ENCODE data around the gene ANKS1B. TPM values are rescaled to one million over a fixed set of nuclear protein-coding genes. Genes with fewer than 3 reads are reported as not detected.

Gene ANKS1B
- total RNA-seq, 4 donors from 2014 or later, result 16.6 to 62.6 (median 40.2) TPM

GRCh38 chr12:98948343-98948949 lies 1036.3 kb downstream of the ANKS1B start:
- Histone ChIP-seq H3K27me3 (no peaks in the 10 kb centered on the region), H3K36me3 (no peaks in the 10 kb centered on the region), H3K4me1 (peaks cover 0 to 4% of the 10 kb centered on the region in 2 donors), H3K27ac (peak overlapping the region; percentile 30 to 45), H3K9me3 (no peaks in the 10 kb centered on the region), H3K4me3 (no peak overlapping the region)
- DNase-seq, result peak; percentile 40 to 61
- intact Hi-C loops (cut with DNase I; ENCODE audit: low total_unique reads), result no loop called here
- TF ChIP-seq POLR2A (IDR thresholded peaks at IDR 0.05) (no peak), CTCF (IDR thresholded peaks at IDR 0.05) (no peak)

GRCh38 chr12:98945864-98946263 lies 1038.9 kb downstream of the ANKS1B start:
- no peak overlapping the region for H3K4me3 ChIP-seq
- H3K27ac ChIP-seq, result no peak overlapping the region
- no peaks in the 10 kb centered on the region for H3K36me3 ChIP-seq
- intact Hi-C loops (cut with DNase I; ENCODE audit: low total_unique reads), result no loop called here
- H3K27me3 ChIP-seq, result no peaks in the 10 kb centered on the region
- DNase-seq, result no peak
- no peaks in the 10 kb centered on the region for H3K9me3 ChIP-seq
- TF ChIP-seq CTCF (IDR thresholded peaks at IDR 0.05) (no peak), POLR2A (IDR thresholded peaks at IDR 0.05) (no peak)
- H3K4me1 ChIP-seq, result peaks cover 0 to 4% of the 10 kb centered on the region in 2 donors

GRCh38 chr12:98939926-98940325 lies 1044.8 kb downstream of the ANKS1B start:
- H3K4me3 ChIP-seq, result no peak overlapping the region
- no peaks in the 10 kb centered on the region for H3K36me3 ChIP-seq
- H3K27ac ChIP-seq, result no peak overlapping the region
- DNase-seq, result no peak
- no peaks in the 10 kb centered on the region for H3K9me3 ChIP-seq
- TF ChIP-seq POLR2A (IDR thresholded peaks at IDR 0.05) (no peak), CTCF (IDR thresholded peaks at IDR 0.05) (no peak)
- H3K27me3 ChIP-seq, result no peaks in the 10 kb centered on the region
- no peaks in the 10 kb centered on the region for H3K4me1 ChIP-seq
- intact Hi-C loops (cut with DNase I; ENCODE audit: low total_unique reads), result no loop called here

GRCh38 chr12:98939350-98939749 lies 1045.4 kb downstream of the ANKS1B start:
- intact Hi-C loops (cut with DNase I; ENCODE audit: low total_unique reads), result no loop called here
- H3K27me3 ChIP-seq, result no peaks in the 10 kb centered on the region
- TF ChIP-seq POLR2A (IDR thresholded peaks at IDR 0.05) (no peak), CTCF (IDR thresholded peaks at IDR 0.05) (no peak)
- no peaks in the 10 kb centered on the region for H3K9me3 ChIP-seq
- no peaks in the 10 kb centered on the region for H3K36me3 ChIP-seq
- no peak overlapping the region for H3K27ac ChIP-seq
- no peak for DNase-seq
- no peaks in the 10 kb centered on the region for H3K4me1 ChIP-seq
- no peak overlapping the region for H3K4me3 ChIP-seq

GRCh38 chr12:98935847-98936246 lies 1048.9 kb downstream of the ANKS1B start:
- DNase-seq, result no peak
- no peak overlapping the region for H3K4me3 ChIP-seq
- no peak overlapping the region for H3K27ac ChIP-seq
- H3K36me3 ChIP-seq, result no peaks in the 10 kb centered on the region
- no peaks in the 10 kb centered on the region for H3K9me3 ChIP-seq
- H3K27me3 ChIP-seq, result no peaks in the 10 kb centered on the region
- no peaks in the 10 kb centered on the region for H3K4me1 ChIP-seq
- TF ChIP-seq POLR2A (IDR thresholded peaks at IDR 0.05), result no peak
- TF ChIP-seq CTCF (IDR thresholded peaks at IDR 0.05), result no peak
- intact Hi-C loops (cut with DNase I; ENCODE audit: low total_unique reads), result no loop called here
